Thoracic aorta (tissue), 2 donors: ENCODE results near the gene AEBP1. TPM values are rescaled to one million over a fixed set of nuclear protein-coding genes. Genes with fewer than 3 reads are reported as not detected.

Experiments
- ATAC-seq: fragments of 150-250 bp; one replicate; pipeline ENCODE4 v1.8.0; 2017; ENCODE audit warnings: low read depth; ENCODE audit not compliant: insufficient number of reproducible peaks, low FRiP score
- DNase-seq: peaks from one replicate; pipeline ENCODE4 v3.0.0-alpha.2; 2020; ENCODE audit warnings: low spot score
- H3K27ac ChIP-seq, 2 donors: fragments of 200-600 bp; sonication (generic); 1 replicate in 1 of 2; 2 replicates in 1 of 2; pipeline ENCODE4 v1.5.1; 2016; ENCODE audit warnings: mild to moderate bottlenecking in 2 of 2, moderate library complexity in 2 of 2
- H3K27me3 ChIP-seq: fragments of 200-600 bp; sonication (generic); replicated peaks from 2 replicates; pipeline ENCODE4 v1.6.0; 2016; ENCODE audit warnings: mild to moderate bottlenecking; ENCODE audit not compliant: insufficient read depth
- H3K36me3 ChIP-seq: fragments of 200-600 bp; sonication (generic); one replicate; pipeline ENCODE4 v1.5.1; 2016
- H3K4me1 ChIP-seq, 2 donors: fragments of 200-600 bp; sonication (generic); 1 replicate in 1 of 2; 2 replicates in 1 of 2; pipeline versions ENCODE4 v1.5.1 to v1.6.0; 2016; ENCODE audit warnings: low read depth in 2 of 2, mild to moderate bottlenecking in 1 of 2; ENCODE audit not compliant: control insufficient read depth in 1 of 2
- H3K4me3 ChIP-seq: fragments of 200-600 bp; sonication (generic); 2 replicates; pipeline ENCODE4 v1.5.1; 2016; ENCODE audit warnings: mild to moderate bottlenecking
- H3K9me3 ChIP-seq: fragments of 200-600 bp; sonication (generic); 2 replicates; pipeline ENCODE4 v1.5.1; 2016
- CTCF ChIP-seq: fragments of 200-600 bp; sonication (generic); IDR thresholded peaks from one replicate; pipeline ENCODE4 v1.5.1; 2019; ENCODE audit warnings: antibody characterized with exemption
- total RNA-seq, 2 donors: library from RNA; depleted of rRNA; stranded (reverse); fragments of >200 nt; gene quantifications; one replicate each; pipeline versions ENCODE4 v1.1.0 to v1.2.3, GENCODE V29; 2016

Gene AEBP1
- total RNA-seq, 2 donors from 2014 or later: 1,006 to 1,415 TPM

GRCh38 chr7:44136731-44137130 lies 32.6 kb downstream of the AEBP1 start:
- Histone ChIP-seq H3K36me3 (no peaks in the 10 kb centered on the region), H3K4me3 (no peak overlapping the region)
- ATAC-seq: no peak

GRCh38 chr7:44138698-44139097 lies 34.6 kb downstream of the AEBP1 start:
- DNase-seq (no peak), ATAC-seq (no peak)
- no peaks in the 10 kb centered on the region for H3K4me1 ChIP-seq
- no peak overlapping the region for H3K4me3 ChIP-seq
- H3K36me3 ChIP-seq: no peaks in the 10 kb centered on the region
- no peaks in the 10 kb centered on the region for H3K9me3 ChIP-seq
- no peaks in the 10 kb centered on the region for H3K27me3 ChIP-seq
- H3K27ac ChIP-seq: no peak overlapping the region
- TF ChIP-seq CTCF: no peak

More at GRCh38 chr7:44136731-44137130, 32.6 kb downstream of the AEBP1 start:
- no peak for TF ChIP-seq CTCF
- H3K9me3 ChIP-seq: no peaks in the 10 kb centered on the region
- no peak for DNase-seq
- H3K4me1 ChIP-seq: no peaks in the 10 kb centered on the region
- no peak overlapping the region for H3K27ac ChIP-seq
- no peaks in the 10 kb centered on the region for H3K27me3 ChIP-seq

GRCh38 chr7:44139311-44140010 lies 35.3 kb downstream of the AEBP1 start:
- no peak for DNase-seq
- TF ChIP-seq CTCF: no peak
- ATAC-seq: no peak

GRCh38 chr7:44140341-44140740 lies 36.2 kb downstream of the AEBP1 start:
- no peak for DNase-seq
- Histone ChIP-seq H3K4me1 (peaks cover 3 to 5% of the 10 kb centered on the region in 2 donors), H3K27ac (no peak overlapping the region), H3K27me3 (no peaks in the 10 kb centered on the region), H3K9me3 (no peaks in the 10 kb centered on the region), H3K4me3 (no peak overlapping the region), H3K36me3 (no peaks in the 10 kb centered on the region)
- no peak for ATAC-seq
- TF ChIP-seq CTCF: no peak

More at GRCh38 chr7:44139311-44140010, 35.3 kb downstream of the AEBP1 start:
- no peaks in the 10 kb centered on the region for H3K4me1 ChIP-seq
- H3K4me3 ChIP-seq: no peak overlapping the region
- no peaks in the 10 kb centered on the region for H3K27me3 ChIP-seq
- no peaks in the 10 kb centered on the region for H3K9me3 ChIP-seq
- H3K36me3 ChIP-seq: no peaks in the 10 kb centered on the region
- H3K27ac ChIP-seq: no peak overlapping the region

GRCh38 chr7:44141221-44141850 lies 37.2 kb downstream of the AEBP1 start, which contains the start of gene MYL7:
Gene MYL7, minus strand, starts transcription at chr7:44141332. Its CDS starts 27 bp downstream, at chr7:44141305.
- H3K4me1 ChIP-seq: peaks cover 6 to 11% of the 10 kb centered on the region in 2 donors
- H3K36me3 ChIP-seq: no peaks in the 10 kb centered on the region
- no peak within 1 kb of the TSS for H3K27ac ChIP-seq
- no peaks in the 10 kb centered on the region for H3K9me3 ChIP-seq
- DNase-seq (no peak), ATAC-seq (no peak)
- no peak within 1 kb of the TSS for H3K4me3 ChIP-seq
- H3K27me3 ChIP-seq: no peaks in the 10 kb centered on the region
- TF ChIP-seq CTCF: no peak
